ENCODE measurements around the gene SPOCK2. TPM values are rescaled to one million over a fixed set of nuclear protein-coding genes. Genes with fewer than 3 reads are reported as not detected.

Gene SPOCK2
- total and polyA plus RNA-seq, 4 donors: 79.7 to 312 (median 241) TPM

DNA sequence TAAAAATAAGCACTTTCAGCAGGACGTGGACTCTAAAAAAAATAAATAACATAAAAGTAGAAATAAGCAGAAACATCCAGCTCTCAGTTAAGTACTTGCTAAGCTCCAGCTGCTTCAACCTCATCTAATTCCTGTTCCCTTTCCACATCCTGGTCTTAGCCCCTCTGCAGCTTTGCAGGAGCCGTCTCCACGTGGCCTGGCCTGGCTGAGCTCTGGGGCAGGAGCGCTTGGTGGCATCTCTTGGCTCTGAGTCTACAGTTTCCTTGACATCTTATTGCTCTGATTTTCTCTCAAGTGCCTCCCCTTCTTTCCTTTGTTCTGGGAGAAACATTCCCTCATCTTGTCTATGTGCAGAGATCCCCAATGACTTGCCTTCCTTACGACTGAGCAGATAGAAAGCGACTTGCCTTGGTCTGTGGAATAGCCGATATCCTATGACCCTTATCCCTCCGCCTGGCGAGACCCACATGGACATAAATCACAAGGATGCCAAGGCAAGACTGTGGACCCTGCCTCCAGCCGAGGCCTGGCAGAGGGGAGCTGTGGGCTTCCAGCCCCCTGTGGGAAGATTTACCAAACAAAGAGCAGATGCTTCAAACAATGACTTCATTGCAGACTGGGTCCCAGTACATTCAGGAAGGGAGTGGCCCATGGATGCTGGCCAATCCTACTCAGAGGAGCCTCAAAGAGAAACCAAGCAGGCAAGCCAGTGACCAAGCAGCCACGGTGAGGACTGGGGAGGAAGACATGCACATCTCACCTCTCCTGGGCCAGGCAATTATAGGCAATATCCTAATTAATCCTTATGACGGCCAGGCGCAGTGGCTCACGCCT is 61.9 kb downstream of the SPOCK2 start:
- Histone ChIP-seq H3K36me3 (ENCODE audit: control insufficient read depth, insufficient read depth, low read length) (no peaks in the 10 kb centered on the region), H3K27ac (ENCODE audit: low read depth, low read length) (peak overlapping the region; percentile 26), H3K27me3 (ENCODE audit: control insufficient read depth, insufficient read depth, low read length) (no peaks in the 10 kb centered on the region), H3K4me3 (ENCODE audit: low read depth, low read length) (no peak overlapping the region), H3K4me1 (ENCODE audit: control insufficient read depth, insufficient read depth, low read length) (peaks cover 23% of the 10 kb centered on the region), H3K9me3 (ENCODE audit: control insufficient read depth, insufficient read depth, low read length) (no peaks in the 10 kb centered on the region)
- WGBS (ENCODE audit: insufficient coverage): 64% methylated on average over 11 of the region's 14 CpGs
- DNase-seq (ENCODE audit: low read depth in 4 of 6, low spot score in 6 of 6): peak in 1 of 6 donors; percentile 50

DNA sequence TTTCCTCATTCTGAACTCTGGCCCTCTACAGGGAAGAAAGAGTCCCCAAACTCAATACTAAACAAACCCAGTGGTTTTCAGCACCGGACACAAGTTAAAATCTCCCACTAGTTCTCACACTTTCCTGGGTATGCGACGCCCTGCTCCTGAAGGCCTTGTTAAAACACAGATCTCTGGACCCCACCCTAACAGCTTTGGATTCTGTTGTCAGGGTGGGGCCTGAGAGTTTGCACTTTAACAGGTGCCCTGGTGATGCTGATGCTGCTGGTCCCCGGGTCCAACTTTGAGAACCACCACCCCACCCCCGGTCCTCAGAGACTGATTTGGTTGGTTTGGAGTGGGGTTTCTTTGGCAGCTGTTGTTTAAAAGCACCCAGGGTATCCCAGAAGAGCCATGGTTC is 62.5 kb downstream of the SPOCK2 start:
- Histone ChIP-seq H3K27ac (ENCODE audit: low read depth, low read length) (peak overlapping the region; percentile 26), H3K9me3 (ENCODE audit: control insufficient read depth, insufficient read depth, low read length) (no peaks in the 10 kb centered on the region), H3K27me3 (ENCODE audit: control insufficient read depth, insufficient read depth, low read length) (no peaks in the 10 kb centered on the region), H3K36me3 (ENCODE audit: control insufficient read depth, insufficient read depth, low read length) (no peaks in the 10 kb centered on the region), H3K4me1 (ENCODE audit: control insufficient read depth, insufficient read depth, low read length) (peaks cover 18% of the 10 kb centered on the region), H3K4me3 (ENCODE audit: low read depth, low read length) (no peak overlapping the region)
- DNase-seq (ENCODE audit: low read depth in 4 of 6, low spot score in 6 of 6): no peak
- 94% methylated on average over 2 of the region's 5 CpGs for WGBS (ENCODE audit: insufficient coverage)

DNA sequence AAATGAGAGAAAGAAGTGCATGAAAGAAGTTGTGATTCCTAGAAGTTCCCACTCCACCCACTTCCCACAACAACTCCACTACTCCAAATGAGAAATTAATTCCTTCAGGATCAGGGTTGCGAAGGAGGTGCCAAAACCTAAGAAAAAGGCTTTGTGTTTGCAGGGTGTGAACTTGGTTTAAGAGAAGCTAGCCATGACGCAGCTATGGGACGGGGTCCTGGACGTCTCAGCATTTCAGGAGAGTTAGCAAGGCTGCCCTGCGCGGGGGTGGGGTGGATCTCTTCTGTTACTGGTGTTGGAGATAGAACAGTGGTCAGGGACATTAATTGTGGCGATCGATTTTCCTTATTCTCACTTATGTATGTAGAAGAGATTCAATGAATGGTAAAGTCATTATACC is 63.0 kb downstream of the SPOCK2 start:
- no peaks in the 10 kb centered on the region for H3K27me3 ChIP-seq (ENCODE audit: control insufficient read depth, insufficient read depth, low read length)
- H3K9me3 ChIP-seq (ENCODE audit: control insufficient read depth, insufficient read depth, low read length): no peaks in the 10 kb centered on the region
- peaks cover 16% of the 10 kb centered on the region for H3K4me1 ChIP-seq (ENCODE audit: control insufficient read depth, insufficient read depth, low read length)
- H3K4me3 ChIP-seq (ENCODE audit: low read depth, low read length): no peak overlapping the region
- WGBS (ENCODE audit: insufficient coverage): 62% methylated on average over 3 of the region's 8 CpGs
- no peak for DNase-seq (ENCODE audit: low read depth in 4 of 6, low spot score in 6 of 6)
- H3K27ac ChIP-seq (ENCODE audit: low read depth, low read length): no peak overlapping the region
- no peaks in the 10 kb centered on the region for H3K36me3 ChIP-seq (ENCODE audit: control insufficient read depth, insufficient read depth, low read length)

DNA sequence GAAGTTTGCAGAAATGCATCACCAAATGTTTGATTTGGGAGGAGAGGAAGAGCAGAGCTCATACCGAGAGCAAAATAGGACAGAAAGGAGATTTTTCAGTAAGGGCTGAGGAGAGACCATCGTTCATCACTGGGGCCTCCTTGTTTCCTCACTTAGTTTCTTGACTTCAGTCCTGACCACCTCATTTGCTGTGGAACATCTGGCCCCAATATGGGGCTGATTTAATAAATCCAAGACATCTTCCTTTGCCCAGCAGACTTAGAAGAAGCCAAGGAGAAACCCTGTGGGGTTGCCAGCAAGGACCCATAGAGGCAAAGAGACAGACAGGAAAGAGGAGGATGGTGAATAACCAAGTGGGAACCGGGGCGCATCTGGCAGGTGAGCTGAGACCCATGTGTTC is 63.8 kb downstream of the SPOCK2 start:
- Histone ChIP-seq H3K4me1 (ENCODE audit: control insufficient read depth, insufficient read depth, low read length) (peaks cover 19% of the 10 kb centered on the region), H3K27ac (ENCODE audit: low read depth, low read length) (peak overlapping the region; percentile 29), H3K36me3 (ENCODE audit: control insufficient read depth, insufficient read depth, low read length) (no peaks in the 10 kb centered on the region), H3K27me3 (ENCODE audit: control insufficient read depth, insufficient read depth, low read length) (no peaks in the 10 kb centered on the region), H3K9me3 (ENCODE audit: control insufficient read depth, insufficient read depth, low read length) (no peaks in the 10 kb centered on the region), H3K4me3 (ENCODE audit: low read depth, low read length) (no peak overlapping the region)
- no peak for DNase-seq (ENCODE audit: low read depth in 4 of 6, low spot score in 6 of 6)
- 78% methylated on average over 2 of the region's 4 CpGs for WGBS (ENCODE audit: insufficient coverage)

DNA sequence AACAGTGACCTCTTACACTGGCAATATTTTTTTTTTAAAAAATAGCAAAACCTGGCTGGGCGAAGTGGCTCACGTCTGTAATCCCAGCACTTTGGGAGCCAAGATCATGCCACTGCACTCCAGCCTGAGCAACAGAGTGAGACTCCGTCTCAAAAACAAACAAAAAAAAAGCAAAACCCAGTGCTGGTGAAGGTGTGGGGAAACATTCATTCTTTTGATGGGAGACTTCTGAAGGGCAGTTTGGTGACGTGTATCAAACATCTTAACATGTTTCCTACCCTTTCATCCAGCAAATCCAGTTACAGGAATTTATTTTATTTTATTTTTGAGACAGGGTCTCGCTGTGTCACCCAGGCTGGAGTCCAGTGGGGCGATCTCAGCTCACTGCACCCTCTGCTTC is 66.1 kb downstream of the SPOCK2 start:
- WGBS (ENCODE audit: insufficient coverage): 100% methylated on average over 2 of the region's 6 CpGs
- Histone ChIP-seq H3K9me3 (ENCODE audit: control insufficient read depth, insufficient read depth, low read length) (no peaks in the 10 kb centered on the region), H3K4me1 (ENCODE audit: control insufficient read depth, insufficient read depth, low read length) (peaks cover 30% of the 10 kb centered on the region), H3K36me3 (ENCODE audit: control insufficient read depth, insufficient read depth, low read length) (no peaks in the 10 kb centered on the region), H3K27me3 (ENCODE audit: control insufficient read depth, insufficient read depth, low read length) (no peaks in the 10 kb centered on the region), H3K27ac (ENCODE audit: low read depth, low read length) (no peak overlapping the region), H3K4me3 (ENCODE audit: low read depth, low read length) (no peak overlapping the region)
- no peak for DNase-seq (ENCODE audit: low read depth in 4 of 6, low spot score in 6 of 6)

DNA sequence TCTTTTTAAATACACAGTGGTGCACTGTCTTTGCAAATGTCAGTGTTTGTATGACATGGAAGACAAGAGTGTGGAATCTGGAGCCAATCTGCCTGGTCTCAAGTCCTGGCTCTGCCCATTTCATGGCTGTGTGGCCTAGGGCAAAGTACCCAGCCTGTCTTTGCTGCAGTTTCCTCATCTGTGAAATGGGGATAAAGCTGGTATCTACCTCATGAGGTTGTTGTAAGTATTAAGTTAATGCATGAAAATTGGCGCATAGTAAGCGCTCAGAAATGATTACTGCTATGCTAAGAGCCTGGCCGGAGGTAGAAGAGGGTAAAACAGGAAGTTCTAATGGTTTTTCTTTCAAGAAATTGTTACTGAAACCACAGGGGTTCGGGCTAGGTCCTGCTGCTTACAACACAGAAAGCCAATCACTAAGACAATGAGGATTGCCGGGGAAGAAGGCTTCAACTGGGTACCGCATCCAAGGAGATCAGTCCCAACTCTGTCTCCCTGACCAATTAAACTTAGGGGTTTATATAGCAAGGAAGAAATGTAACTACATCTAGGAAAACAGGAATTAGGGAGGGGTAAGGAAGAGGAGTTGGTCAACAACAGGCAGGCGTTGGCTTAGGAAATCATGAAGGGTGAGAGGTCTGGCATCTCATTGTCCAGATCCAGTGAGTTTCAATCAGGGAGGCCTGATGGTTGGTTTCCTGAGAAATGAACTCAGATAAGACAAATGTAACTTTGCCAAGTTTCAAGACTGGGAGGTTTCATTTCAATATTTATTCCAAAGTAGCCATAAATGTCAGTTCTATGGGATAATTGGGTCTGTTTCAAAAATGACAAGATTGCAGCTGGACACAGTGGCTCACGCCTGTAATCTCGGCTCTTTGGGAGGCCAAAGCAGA is 67.2 kb downstream of the SPOCK2 start:
- Histone ChIP-seq H3K36me3 (ENCODE audit: control insufficient read depth, insufficient read depth, low read length) (no peaks in the 10 kb centered on the region), H3K27me3 (ENCODE audit: control insufficient read depth, insufficient read depth, low read length) (no peaks in the 10 kb centered on the region), H3K27ac (ENCODE audit: low read depth, low read length) (no peak overlapping the region), H3K4me3 (ENCODE audit: low read depth, low read length) (no peak overlapping the region), H3K9me3 (ENCODE audit: control insufficient read depth, insufficient read depth, low read length) (no peaks in the 10 kb centered on the region), H3K4me1 (ENCODE audit: control insufficient read depth, insufficient read depth, low read length) (peaks cover 33% of the 10 kb centered on the region)
- DNase-seq (ENCODE audit: low read depth in 4 of 6, low spot score in 6 of 6): no peak
- 89% methylated on average over 3 of the region's 9 CpGs for WGBS (ENCODE audit: insufficient coverage)

DNA sequence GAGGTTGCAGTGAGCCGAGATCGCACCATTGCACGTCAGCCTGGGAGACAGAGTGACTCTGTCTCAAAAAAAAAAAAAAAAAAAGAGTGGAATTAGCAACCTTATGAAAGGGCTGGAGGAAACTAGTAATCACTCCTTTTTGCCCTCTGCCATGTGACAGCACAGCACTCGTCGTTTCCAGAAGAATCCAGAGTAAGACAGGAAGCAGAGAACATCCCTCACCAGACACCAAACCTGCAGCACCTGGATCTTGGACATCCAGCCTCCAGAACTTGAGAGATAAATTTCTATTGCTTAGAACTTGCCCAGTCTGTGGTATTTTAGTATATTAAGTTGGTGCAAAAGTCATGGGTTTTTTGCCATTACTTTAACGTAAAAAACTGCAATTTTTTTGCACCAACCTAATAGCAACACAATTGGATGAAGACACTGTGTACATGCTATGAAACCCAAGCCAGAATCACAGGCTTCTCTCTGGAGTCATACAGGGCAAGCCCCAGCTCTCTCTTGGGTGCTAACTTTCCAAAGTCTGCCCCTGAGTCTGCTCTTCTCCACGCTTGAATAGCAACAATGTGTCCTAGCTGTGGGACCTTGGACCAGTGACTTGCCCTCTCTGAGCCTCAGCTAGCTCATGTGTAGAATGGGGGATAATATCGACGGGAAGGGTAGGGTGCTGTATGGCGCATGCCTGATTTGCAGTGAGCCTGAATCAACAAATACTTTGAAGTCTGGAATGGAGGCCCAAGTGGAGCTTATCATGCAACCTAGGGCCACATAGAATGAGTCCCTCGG is 69.1 kb downstream of the SPOCK2 start:
- WGBS (ENCODE audit: insufficient coverage): 86% methylated on average over 9 of the region's 11 CpGs
- H3K9me3 ChIP-seq (ENCODE audit: control insufficient read depth, insufficient read depth, low read length): no peaks in the 10 kb centered on the region
- H3K4me1 ChIP-seq (ENCODE audit: control insufficient read depth, insufficient read depth, low read length): peaks cover 43% of the 10 kb centered on the region
- peaks cover 3% of the 10 kb centered on the region for H3K36me3 ChIP-seq (ENCODE audit: control insufficient read depth, insufficient read depth, low read length)
- no peaks in the 10 kb centered on the region for H3K27me3 ChIP-seq (ENCODE audit: control insufficient read depth, insufficient read depth, low read length)
- no peak for DNase-seq (ENCODE audit: low read depth in 4 of 6, low spot score in 6 of 6)
- H3K27ac ChIP-seq (ENCODE audit: low read depth, low read length): no peak overlapping the region
- H3K4me3 ChIP-seq (ENCODE audit: low read depth, low read length): no peak overlapping the region

DNA sequence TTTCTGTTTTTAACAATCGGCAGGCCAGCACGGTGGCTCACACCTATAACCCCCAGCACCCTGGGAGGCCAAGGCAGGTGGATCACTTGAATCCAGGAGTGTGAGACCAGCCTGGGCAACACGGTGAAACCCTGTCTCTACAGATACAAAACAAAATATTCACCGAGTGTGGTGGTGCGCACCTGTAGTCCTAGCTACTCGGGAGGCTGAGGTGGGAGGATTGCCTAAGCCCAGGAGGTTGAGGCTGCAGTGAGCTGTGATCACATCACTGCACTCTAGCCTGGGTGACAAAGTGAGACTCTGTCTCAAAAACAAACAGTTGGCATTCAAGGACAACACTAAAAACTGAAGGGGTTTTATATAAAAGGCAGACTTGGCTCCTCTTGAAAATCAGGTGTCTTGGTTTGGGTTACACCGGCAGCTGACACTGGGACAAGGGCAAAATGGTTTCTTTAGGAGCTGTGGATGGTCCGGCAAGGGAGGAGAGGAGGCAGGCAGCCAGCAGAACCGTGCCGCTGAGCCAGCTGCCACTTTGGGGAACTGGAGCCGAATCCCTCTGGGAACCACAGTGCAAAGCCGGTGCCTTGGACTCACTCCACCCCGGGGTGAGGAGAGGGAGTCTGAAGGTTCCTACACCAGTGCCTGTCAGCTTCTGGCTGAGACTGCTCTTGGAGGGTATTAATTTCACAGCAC is 71.6 kb downstream of the SPOCK2 start:
- peak overlapping the region; percentile 79 for H3K27ac ChIP-seq (ENCODE audit: low read depth, low read length)
- 62% methylated on average over 11 of the region's 13 CpGs for WGBS (ENCODE audit: insufficient coverage)
- H3K36me3 ChIP-seq (ENCODE audit: control insufficient read depth, insufficient read depth, low read length): peaks cover 3% of the 10 kb centered on the region
- H3K9me3 ChIP-seq (ENCODE audit: control insufficient read depth, insufficient read depth, low read length): no peaks in the 10 kb centered on the region
- peak in 1 of 6 donors; percentile 69 for DNase-seq (ENCODE audit: low read depth in 4 of 6, low spot score in 6 of 6)
- no peaks in the 10 kb centered on the region for H3K27me3 ChIP-seq (ENCODE audit: control insufficient read depth, insufficient read depth, low read length)
- H3K4me1 ChIP-seq (ENCODE audit: control insufficient read depth, insufficient read depth, low read length): peaks cover 68% of the 10 kb centered on the region
- H3K4me3 ChIP-seq (ENCODE audit: low read depth, low read length): no peak overlapping the region

DNA sequence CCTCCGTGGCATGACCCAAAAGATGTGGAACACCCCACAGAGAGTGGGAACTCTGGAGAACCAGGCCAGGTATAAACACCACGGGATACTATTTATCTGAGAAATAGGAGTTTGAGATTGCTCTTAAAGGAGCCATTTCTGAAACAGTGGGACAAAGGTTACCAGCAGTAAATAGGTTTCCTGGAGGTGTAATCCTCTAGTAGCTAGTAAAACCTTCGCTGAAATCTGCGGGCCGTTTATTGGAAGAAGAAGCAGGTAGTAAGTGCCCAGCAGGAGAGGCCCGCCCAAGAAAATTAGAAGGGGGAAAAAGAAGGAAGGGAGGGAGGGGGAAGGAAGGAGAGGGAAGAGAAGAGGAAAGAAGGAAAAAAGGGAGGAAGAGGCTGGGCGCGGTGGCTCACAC is 72.5 kb downstream of the SPOCK2 start:
- Histone ChIP-seq H3K4me3 (ENCODE audit: low read depth, low read length) (no peak overlapping the region), H3K27ac (ENCODE audit: low read depth, low read length) (no peak overlapping the region), H3K27me3 (ENCODE audit: control insufficient read depth, insufficient read depth, low read length) (no peaks in the 10 kb centered on the region), H3K4me1 (ENCODE audit: control insufficient read depth, insufficient read depth, low read length) (peaks cover 76% of the 10 kb centered on the region), H3K9me3 (ENCODE audit: control insufficient read depth, insufficient read depth, low read length) (no peaks in the 10 kb centered on the region), H3K36me3 (ENCODE audit: control insufficient read depth, insufficient read depth, low read length) (peaks cover 9% of the 10 kb centered on the region)
- 74% methylated on average over 7 of the region's 8 CpGs for WGBS (ENCODE audit: insufficient coverage)
- DNase-seq (ENCODE audit: low read depth in 4 of 6, low spot score in 6 of 6): peak in 1 of 6 donors; percentile 56

Data from spinal cord (tissue), 10 donors.